Naive B cell (primary cell): ENCODE measurements around the gene CNPY1. TPM values are rescaled to one million over a fixed set of nuclear protein-coding genes. Genes with fewer than 3 reads are reported as not detected.

Experiments
- ATAC-seq, 2 donors: fragments of 150-1000 bp; cut with Tn5 transposase; 2 replicates each; pipeline ENCODE4 v1.10.0; 2021; ENCODE audit warnings: low read depth in 2 of 2, mild to moderate bottlenecking in 2 of 2, moderate library complexity in 2 of 2
- DNase-seq: peaks from one replicate; pipeline ENCODE4 v3.0.0; 2022
- H3K27ac Mint-ChIP-seq, 6 donors: one replicate each; pipeline ENCODE4 v1.8.0; 2020 to 2022; ENCODE audit warnings: mild to moderate bottlenecking in 6 of 6, mixed read lengths in 6 of 6, moderate library complexity in 5 of 6, inconsistent platforms in 2 of 6
- H3K27me3 Mint-ChIP-seq, 3 donors: one replicate each; pipeline ENCODE4 v1.8.0; 2021 to 2022; ENCODE audit warnings: mixed read lengths in 3 of 3, mild to moderate bottlenecking in 1 of 3
- H3K36me3 Mint-ChIP-seq, 2 donors: one replicate each; pipeline ENCODE4 v1.8.0; 2020 to 2022; ENCODE audit warnings: mixed read lengths in 2 of 2, inconsistent platforms in 1 of 2, mild to moderate bottlenecking in 1 of 2
- H3K4me1 Mint-ChIP-seq, 3 donors: one replicate each; pipeline ENCODE4 v1.8.0; 2020 to 2022; ENCODE audit warnings: mixed read lengths in 3 of 3, inconsistent platforms in 1 of 3, mild to moderate bottlenecking in 1 of 3, moderate library complexity in 1 of 3
- H3K4me3 Mint-ChIP-seq, 8 donors: one replicate each; pipeline ENCODE4 v1.8.0; 2020 to 2022; ENCODE audit warnings: mild to moderate bottlenecking in 8 of 8, mixed read lengths in 8 of 8, moderate library complexity in 8 of 8, inconsistent platforms in 2 of 8
- H3K9me3 Mint-ChIP-seq, 7 donors: one replicate each; pipeline ENCODE4 v1.8.0; 2020 to 2022; ENCODE audit warnings: mixed read lengths in 7 of 7, mild to moderate bottlenecking in 5 of 7, inconsistent platforms in 2 of 7, moderate library complexity in 1 of 7
- polyA plus RNA-seq, 6 donors: library from polyadenylated mRNA; unstranded; fragments of 300-500 nt; fragmentation: Illumina TruSeq; gene quantifications; one replicate each; pipeline ENCODE4 v1.2.3, GENCODE V29; 2021; ENCODE audit warnings: low read depth in 6 of 6

Gene CNPY1
- polyA plus RNA-seq, 6 donors from 2014 or later, result not detected

DNA sequence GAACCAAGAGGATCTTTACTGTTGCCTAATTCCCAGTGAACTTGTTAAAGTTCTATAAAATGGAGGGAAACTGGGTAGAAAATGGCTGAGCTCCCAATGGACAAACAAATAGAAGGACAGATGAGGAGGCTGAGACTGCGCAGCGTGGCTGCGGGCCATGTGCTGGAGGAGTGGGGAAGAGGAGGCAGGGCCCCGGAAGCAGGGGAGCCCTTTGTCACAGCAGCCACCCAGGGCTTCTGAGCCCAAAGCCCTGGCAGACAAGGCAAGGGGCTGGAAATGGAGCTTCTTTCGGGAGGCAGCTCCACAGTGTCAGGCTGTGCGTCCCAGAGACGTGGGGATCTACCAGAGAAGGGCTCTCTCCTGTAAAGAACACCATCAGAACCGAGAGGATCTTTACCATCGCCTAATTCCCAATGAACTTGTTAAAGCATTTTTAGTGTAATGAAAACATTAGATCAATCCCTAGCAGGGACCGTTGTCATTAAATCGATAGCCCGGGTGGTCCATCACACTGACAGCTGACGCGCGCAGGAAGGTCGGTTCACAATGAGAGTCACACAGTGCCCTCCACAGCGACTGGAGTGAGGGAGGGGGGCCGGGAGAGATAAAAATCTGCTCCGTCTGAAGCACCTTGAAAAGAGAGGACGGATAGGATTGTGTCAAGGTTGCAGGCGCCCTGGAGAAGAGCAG is 14.0 kb upstream of the CNPY1 start:
- H3K4me1 Mint-ChIP-seq, result no peaks in the 10 kb centered on the region
- peaks cover 13 to 40% (median 38%) of the 10 kb centered on the region in 3 donors for H3K27me3 Mint-ChIP-seq
- H3K4me3 Mint-ChIP-seq, result no peak overlapping the region
- H3K36me3 Mint-ChIP-seq, result no peaks in the 10 kb centered on the region
- no peak overlapping the region for H3K27ac Mint-ChIP-seq
- ATAC-seq (no peak), DNase-seq (no peak)
- no peaks in the 10 kb centered on the region for H3K9me3 Mint-ChIP-seq

- H3K4me1 Mint-ChIP-seq, result no peaks in the 10 kb centered on the region
- ATAC-seq (no peak), DNase-seq (no peak)
- no peak overlapping the region for H3K4me3 Mint-ChIP-seq
- no peaks in the 10 kb centered on the region for H3K9me3 Mint-ChIP-seq
- H3K36me3 Mint-ChIP-seq, result peaks cover 0 to 3% of the 10 kb centered on the region in 2 donors
- H3K27ac Mint-ChIP-seq, result no peak overlapping the region
- peaks cover 13 to 43% (median 39%) of the 10 kb centered on the region in 3 donors for H3K27me3 Mint-ChIP-seq
Measured at GRCh38 chr7:155559519-155560108, 13.3 kb upstream of the CNPY1 start.

DNA sequence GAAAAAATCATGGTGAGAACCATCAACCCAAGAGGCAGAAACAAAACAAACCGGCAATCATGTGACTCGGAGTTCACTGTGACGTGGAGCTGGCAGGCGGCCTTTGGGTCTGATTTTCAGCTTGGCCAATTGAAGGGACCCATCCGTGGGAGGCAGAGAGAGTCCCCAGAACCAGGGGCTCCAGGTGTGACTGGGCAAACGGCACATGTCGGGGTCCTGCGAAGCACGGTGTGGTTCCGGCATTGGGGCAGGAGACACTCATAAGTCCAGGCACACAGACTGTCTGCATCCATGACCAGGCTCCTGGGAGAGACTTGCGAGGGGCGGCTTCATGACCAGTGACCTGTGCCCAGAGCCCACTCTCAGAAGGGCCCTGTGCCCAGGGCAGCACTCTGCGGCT is 12.6 kb upstream of the CNPY1 start:
- H3K27me3 Mint-ChIP-seq, result peaks cover 13 to 48% (median 44%) of the 10 kb centered on the region in 3 donors
- peaks cover 0 to 7% of the 10 kb centered on the region in 2 donors for H3K36me3 Mint-ChIP-seq
- no peak for DNase-seq
- H3K9me3 Mint-ChIP-seq, result peaks cover 0 to 6% (median 0%) of the 10 kb centered on the region in 7 donors
- no peak for ATAC-seq
- no peaks in the 10 kb centered on the region for H3K4me1 Mint-ChIP-seq
- no peak overlapping the region for H3K4me3 Mint-ChIP-seq
- H3K27ac Mint-ChIP-seq, result no peak overlapping the region

DNA sequence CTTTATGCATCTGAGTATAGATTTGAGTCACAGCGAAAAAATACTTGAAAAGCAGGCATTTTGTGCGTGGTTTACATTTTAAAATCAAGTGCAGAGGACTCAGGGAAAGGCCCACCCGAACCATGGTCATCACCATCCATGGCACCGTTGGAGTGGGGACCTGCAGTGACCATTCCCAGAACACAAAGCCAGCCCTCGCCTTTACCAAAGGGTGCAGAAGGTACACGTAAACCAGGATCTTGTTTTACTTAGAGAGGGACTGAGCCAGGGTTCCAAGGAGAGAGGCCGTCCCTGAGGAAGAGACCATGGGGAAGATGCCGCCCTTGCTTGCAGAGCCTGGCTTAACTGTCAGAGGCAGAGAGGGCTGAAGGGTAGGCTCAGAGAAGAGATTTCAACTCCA is 12.0 kb upstream of the CNPY1 start:
- ATAC-seq (no peak), DNase-seq (no peak)
- H3K27me3 Mint-ChIP-seq, result peaks cover 20 to 49% (median 46%) of the 10 kb centered on the region in 3 donors
- H3K4me3 Mint-ChIP-seq, result no peak overlapping the region
- peak overlapping the region in 1 of 6 donors; percentile 80 for H3K27ac Mint-ChIP-seq
- peaks cover 0 to 7% of the 10 kb centered on the region in 2 donors for H3K36me3 Mint-ChIP-seq
- H3K9me3 Mint-ChIP-seq, result peaks cover 0 to 9% (median 0%) of the 10 kb centered on the region in 7 donors
- no peaks in the 10 kb centered on the region for H3K4me1 Mint-ChIP-seq

GRCh38 chr7:155557778-155558177 is 11.4 kb upstream of the CNPY1 start:
- DNase-seq (no peak), ATAC-seq (no peak)
- H3K4me1 Mint-ChIP-seq, result no peaks in the 10 kb centered on the region
- peaks cover 0 to 7% of the 10 kb centered on the region in 2 donors for H3K36me3 Mint-ChIP-seq
- peaks cover 20 to 55% (median 46%) of the 10 kb centered on the region in 3 donors for H3K27me3 Mint-ChIP-seq
- H3K4me3 Mint-ChIP-seq, result no peak overlapping the region
- H3K9me3 Mint-ChIP-seq, result peaks cover 0 to 10% (median 0%) of the 10 kb centered on the region in 7 donors
- H3K27ac Mint-ChIP-seq, result peak overlapping the region in 1 of 6 donors; percentile 61

- Mint-ChIP-seq H3K4me3 (no peak overlapping the region), H3K27ac (no peak overlapping the region), H3K36me3 (peaks cover 5 to 7% of the 10 kb centered on the region in 2 donors), H3K27me3 (peaks cover 26 to 63% (median 55%) of the 10 kb centered on the region in 3 donors), H3K4me1 (no peaks in the 10 kb centered on the region), H3K9me3 (peaks cover 0 to 10% (median 0%) of the 10 kb centered on the region in 7 donors)
- ATAC-seq (no peak), DNase-seq (no peak)
Measured at GRCh38 chr7:155556763-155557162, 10.4 kb upstream of the CNPY1 start.

- H3K36me3 Mint-ChIP-seq, result peaks cover 5 to 7% of the 10 kb centered on the region in 2 donors
- H3K4me3 Mint-ChIP-seq, result no peak overlapping the region
- H3K27me3 Mint-ChIP-seq, result peaks cover 25 to 56% (median 49%) of the 10 kb centered on the region in 3 donors
- DNase-seq (no peak), ATAC-seq (no peak)
- H3K9me3 Mint-ChIP-seq, result peaks cover 0 to 10% (median 0%) of the 10 kb centered on the region in 7 donors
- no peak overlapping the region for H3K27ac Mint-ChIP-seq
- H3K4me1 Mint-ChIP-seq, result no peaks in the 10 kb centered on the region
Measured at GRCh38 chr7:155555116-155555695, 8.8 kb upstream of the CNPY1 start.

DNA sequence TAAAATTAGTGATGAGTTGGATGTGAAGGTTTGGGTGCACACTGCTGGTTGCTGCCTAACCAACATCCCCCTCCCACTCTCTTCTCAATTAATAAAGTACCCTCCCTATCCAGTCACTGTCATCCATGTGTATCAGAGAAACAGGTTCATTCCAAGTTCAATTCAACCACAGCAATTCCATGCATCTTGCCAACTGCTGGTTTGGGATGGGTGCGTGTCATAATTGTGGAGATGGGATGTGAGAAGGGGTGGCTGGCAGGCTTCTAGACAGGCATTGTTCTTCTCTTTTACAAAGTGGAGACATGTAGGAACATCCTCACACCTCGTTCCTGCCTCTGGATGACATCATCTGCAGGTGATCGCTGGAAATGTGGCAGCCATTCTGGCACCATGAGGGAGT is 7.5 kb upstream of the CNPY1 start:
- Mint-ChIP-seq H3K4me3 (no peak overlapping the region), H3K4me1 (no peaks in the 10 kb centered on the region), H3K9me3 (peaks cover 0 to 10% (median 0%) of the 10 kb centered on the region in 7 donors), H3K27ac (no peak overlapping the region), H3K36me3 (peaks cover 5 to 7% of the 10 kb centered on the region in 2 donors), H3K27me3 (peaks cover 22 to 53% (median 43%) of the 10 kb centered on the region in 3 donors)
- ATAC-seq, result no peak
- DNase-seq, result no peak

- no peak overlapping the region for H3K4me3 Mint-ChIP-seq
- H3K4me1 Mint-ChIP-seq, result no peaks in the 10 kb centered on the region
- H3K36me3 Mint-ChIP-seq, result peaks cover 5 to 7% of the 10 kb centered on the region in 2 donors
- H3K27ac Mint-ChIP-seq, result no peak overlapping the region
- DNase-seq, result no peak
- H3K27me3 Mint-ChIP-seq, result peaks cover 18 to 47% (median 45%) of the 10 kb centered on the region in 3 donors
- ATAC-seq, result no peak
- peaks cover 0 to 10% (median 0%) of the 10 kb centered on the region in 7 donors for H3K9me3 Mint-ChIP-seq
Measured at GRCh38 chr7:155551785-155552611, 5.6 kb upstream of the CNPY1 start.

- Mint-ChIP-seq H3K4me3 (no peak overlapping the region), H3K36me3 (peaks cover 5 to 7% of the 10 kb centered on the region in 2 donors), H3K27me3 (peaks cover 18 to 45% (median 42%) of the 10 kb centered on the region in 3 donors), H3K27ac (no peak overlapping the region), H3K4me1 (no peaks in the 10 kb centered on the region), H3K9me3 (peaks cover 0 to 10% (median 0%) of the 10 kb centered on the region in 7 donors)
- ATAC-seq (no peak), DNase-seq (no peak)
Measured at GRCh38 chr7:155550916-155551315, 4.6 kb upstream of the CNPY1 start.

GRCh38 chr7:155549226-155549625 is 2.9 kb upstream of the CNPY1 start:
- Mint-ChIP-seq H3K27me3 (peaks cover 14 to 37% (median 32%) of the 10 kb centered on the region in 3 donors), H3K9me3 (peaks cover 0 to 7% (median 0%) of the 10 kb centered on the region in 7 donors), H3K4me1 (no peaks in the 10 kb centered on the region), H3K27ac (no peak overlapping the region), H3K36me3 (peaks cover under 1 to 5% of the 10 kb centered on the region in 2 donors), H3K4me3 (no peak overlapping the region)
- DNase-seq (no peak), ATAC-seq (no peak)

- Mint-ChIP-seq H3K4me1 (no peaks in the 10 kb centered on the region), H3K27me3 (peaks cover 2 to 32% (median 30%) of the 10 kb centered on the region in 3 donors), H3K36me3 (peaks cover 0 to 2% of the 10 kb centered on the region in 2 donors), H3K27ac (peak overlapping the region in 1 of 6 donors; percentile 6), H3K4me3 (peak overlapping the region in 1 of 8 donors; percentile 82), H3K9me3 (no peaks in the 10 kb centered on the region)
- no peak for ATAC-seq
- DNase-seq, result no peak
Measured at GRCh38 chr7:155547161-155547791, 917 bp upstream of the CNPY1 start.

DNA sequence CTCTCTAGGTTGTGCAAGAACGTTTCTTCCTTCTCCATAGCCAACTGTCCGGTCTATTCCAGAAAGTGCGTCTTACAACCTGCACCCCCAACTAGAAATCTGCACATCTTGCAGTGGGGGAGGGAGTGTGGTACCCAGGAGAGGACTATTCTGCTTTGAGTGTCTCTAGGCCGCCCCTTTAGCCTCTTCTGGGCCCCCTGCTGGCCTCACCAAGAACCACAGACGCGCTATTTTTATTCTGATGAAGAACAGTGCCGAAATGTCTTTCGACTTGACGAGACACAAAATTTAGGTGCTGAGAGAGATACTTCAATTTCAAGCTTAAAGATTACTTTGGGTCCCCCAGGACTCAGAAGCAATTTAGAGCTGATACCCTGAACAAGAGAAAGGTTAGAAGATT is 1.0 kb downstream of the CNPY1 start:
- Mint-ChIP-seq H3K36me3 (no peaks in the 10 kb centered on the region), H3K4me3 (no peak overlapping the region), H3K4me1 (no peaks in the 10 kb centered on the region)

More for the DNA sequence above, 1.0 kb downstream of the CNPY1 start:
- peaks cover 0 to 33% (median 33%) of the 10 kb centered on the region in 3 donors for H3K27me3 Mint-ChIP-seq
- DNase-seq (no peak), ATAC-seq (no peak)
- H3K9me3 Mint-ChIP-seq, result no peaks in the 10 kb centered on the region
- H3K27ac Mint-ChIP-seq, result no peak overlapping the region
